Hepatocyte (in vitro differentiated cells): ENCODE measurements around the gene TEX44.

Source experiments
- EZH2 ChIP-seq: fragments of 200-600 bp; sonication (generic); IDR thresholded peaks from 2 replicates; pipeline ENCODE4 v1.6.1; 2016; ENCODE audit warnings: antibody characterized with exemption, mild to moderate bottlenecking, borderline replicate concordance
- TF ChIP-seq, protein P1 (sequence below): fragments of 200-600 bp; sonication (generic); IDR thresholded peaks from 2 replicates; pipeline ENCODE4 v1.5.1; 2016; ENCODE audit warnings: antibody characterized with exemption, mild to moderate bottlenecking; ENCODE audit not compliant: poor library complexity

DNA sequence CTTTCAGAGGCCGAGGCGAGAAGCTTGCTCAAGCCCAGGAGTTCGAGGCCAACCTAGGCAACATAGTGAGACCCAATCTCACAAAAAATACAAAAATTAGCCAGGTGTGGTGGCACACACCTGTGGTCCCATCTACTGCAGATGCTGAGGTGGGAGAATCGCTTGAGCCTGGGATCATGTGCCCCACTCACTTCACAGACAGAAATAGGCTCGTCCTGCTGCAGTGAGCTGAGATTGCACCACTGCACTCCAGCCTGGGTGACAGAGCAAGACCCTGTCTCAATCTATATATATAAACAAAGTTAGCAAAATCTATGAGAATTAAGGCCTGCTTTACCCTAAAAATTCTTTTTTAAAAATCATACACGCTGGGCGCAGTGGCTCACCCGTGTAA is 50.8 kb downstream of the TEX44 start:
- TF ChIP-seq EZH2, result no peak
- TF ChIP-seq, protein P1, sequence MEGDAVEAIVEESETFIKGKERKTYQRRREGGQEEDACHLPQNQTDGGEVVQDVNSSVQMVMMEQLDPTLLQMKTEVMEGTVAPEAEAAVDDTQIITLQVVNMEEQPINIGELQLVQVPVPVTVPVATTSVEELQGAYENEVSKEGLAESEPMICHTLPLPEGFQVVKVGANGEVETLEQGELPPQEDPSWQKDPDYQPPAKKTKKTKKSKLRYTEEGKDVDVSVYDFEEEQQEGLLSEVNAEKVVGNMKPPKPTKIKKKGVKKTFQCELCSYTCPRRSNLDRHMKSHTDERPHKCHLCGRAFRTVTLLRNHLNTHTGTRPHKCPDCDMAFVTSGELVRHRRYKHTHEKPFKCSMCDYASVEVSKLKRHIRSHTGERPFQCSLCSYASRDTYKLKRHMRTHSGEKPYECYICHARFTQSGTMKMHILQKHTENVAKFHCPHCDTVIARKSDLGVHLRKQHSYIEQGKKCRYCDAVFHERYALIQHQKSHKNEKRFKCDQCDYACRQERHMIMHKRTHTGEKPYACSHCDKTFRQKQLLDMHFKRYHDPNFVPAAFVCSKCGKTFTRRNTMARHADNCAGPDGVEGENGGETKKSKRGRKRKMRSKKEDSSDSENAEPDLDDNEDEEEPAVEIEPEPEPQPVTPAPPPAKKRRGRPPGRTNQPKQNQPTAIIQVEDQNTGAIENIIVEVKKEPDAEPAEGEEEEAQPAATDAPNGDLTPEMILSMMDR, result no peak
